Kidney tubule cell (primary cell): Measurements from ENCODE around the gene YWHAH.
"Not testable (repeated sequence)": the region's sequence is repeated elsewhere in the genome, so short reads cannot be mapped to it uniquely, and the experiment has no call there.

ENCODE experiments used
- DNase-seq: peaks from one replicate; pipeline ENCODE4 v3.0.0-alpha.2; 2018; ENCODE audit warnings: low spot score

Gene YWHAH

GRCh38 chr22:31951194-31952093, 7.1 kb downstream of the YWHAH start:
- DNase-seq: no peak

GRCh38 chr22:31952094-31952401, 7.7 kb downstream of the YWHAH start:
- no peak for DNase-seq

- peak; percentile 83 for DNase-seq
These were observed 8.1 kb downstream of the YWHAH start for GRCh38 chr22:31952472-31952871.

GRCh38 chr22:31953261-31953660, 8.9 kb downstream of the YWHAH start:
- no peak for DNase-seq

GRCh38 chr22:31954535-31955523, 10.5 kb downstream of the YWHAH start:
- DNase-seq: no peak

- no peak for DNase-seq
These were observed 12.0 kb downstream of the YWHAH start for GRCh38 chr22:31956360-31956759.

GRCh38 chr22:31957970-31958594, 13.7 kb downstream of the YWHAH start:
- DNase-seq: no peak

GRCh38 chr22:31958625-31959239, 14.4 kb downstream of the YWHAH start:
- no peak for DNase-seq

GRCh38 chr22:31960767-31961166, 16.4 kb downstream of the YWHAH start:
- DNase-seq: no peak

- peak; percentile 77 for DNase-seq
These were observed 18.2 kb downstream of the YWHAH start for GRCh38 chr22:31962387-31963125.

- no peak for DNase-seq
These were observed 23.7 kb downstream of the YWHAH start for GRCh38 chr22:31968022-31968421.

- peak; percentile 90 for DNase-seq
These were observed 25.6 kb downstream of the YWHAH start for GRCh38 chr22:31969789-31970489.

- peak; percentile 90 for DNase-seq
These were observed 26.4 kb downstream of the YWHAH start for GRCh38 chr22:31970490-31971444.

GRCh38 chr22:31972180-31972579, 27.8 kb downstream of the YWHAH start:
- DNase-seq: no peak

- peak; percentile 82 for DNase-seq
These were observed 29.4 kb downstream of the YWHAH start for GRCh38 chr22:31973739-31974138.

GRCh38 chr22:31977141-31977841, 33.0 kb downstream of the YWHAH start:
- peak; percentile 76 for DNase-seq

- DNase-seq: peak; percentile 37
These were observed 33.6 kb downstream of the YWHAH start for GRCh38 chr22:31977939-31978338.

GRCh38 chr22:31980628-31981027, 36.3 kb downstream of the YWHAH start:
- no peak for DNase-seq

- not testable (repeated sequence) for DNase-seq
These were observed 37.6 kb downstream of the YWHAH start for GRCh38 chr22:31981976-31982375.
